HG03159 (cell line): Measurements from ENCODE around the gene IFT122.
"Not testable (repeated sequence)": the region's sequence is repeated elsewhere in the genome, so short reads cannot be mapped to it uniquely, and the experiment has no call there.

Source experiments
- ATAC-seq: cut with Tn5 transposase; IDR thresholded peaks from one replicate; pipeline ENCODE4 v1.9.1; 2021; ENCODE audit warnings: mild to moderate bottlenecking, moderate library complexity; ENCODE audit not compliant: unreplicated experiment

IFT122 gene

DNA sequence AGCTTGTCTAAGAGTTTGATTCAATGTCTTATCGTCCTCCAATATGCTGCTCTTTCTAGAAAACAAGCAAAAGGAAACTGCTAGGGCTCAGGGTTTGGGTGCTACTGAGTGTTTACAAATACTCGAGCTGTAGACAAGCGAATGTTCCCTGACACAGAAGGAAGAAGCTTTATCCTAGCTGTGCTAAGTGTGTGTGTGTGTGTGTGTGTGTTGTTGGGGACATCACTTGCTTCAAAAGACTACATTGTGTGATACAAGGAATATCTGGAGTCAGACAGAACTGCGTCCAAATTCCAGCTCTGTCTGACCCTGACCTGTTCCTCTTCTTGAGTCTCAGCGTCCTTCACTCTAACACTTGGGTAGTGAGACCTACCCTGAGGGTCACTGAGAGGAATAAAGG, 54.5 kb downstream of the IFT122 start:
- ATAC-seq = not testable (repeated sequence)

DNA sequence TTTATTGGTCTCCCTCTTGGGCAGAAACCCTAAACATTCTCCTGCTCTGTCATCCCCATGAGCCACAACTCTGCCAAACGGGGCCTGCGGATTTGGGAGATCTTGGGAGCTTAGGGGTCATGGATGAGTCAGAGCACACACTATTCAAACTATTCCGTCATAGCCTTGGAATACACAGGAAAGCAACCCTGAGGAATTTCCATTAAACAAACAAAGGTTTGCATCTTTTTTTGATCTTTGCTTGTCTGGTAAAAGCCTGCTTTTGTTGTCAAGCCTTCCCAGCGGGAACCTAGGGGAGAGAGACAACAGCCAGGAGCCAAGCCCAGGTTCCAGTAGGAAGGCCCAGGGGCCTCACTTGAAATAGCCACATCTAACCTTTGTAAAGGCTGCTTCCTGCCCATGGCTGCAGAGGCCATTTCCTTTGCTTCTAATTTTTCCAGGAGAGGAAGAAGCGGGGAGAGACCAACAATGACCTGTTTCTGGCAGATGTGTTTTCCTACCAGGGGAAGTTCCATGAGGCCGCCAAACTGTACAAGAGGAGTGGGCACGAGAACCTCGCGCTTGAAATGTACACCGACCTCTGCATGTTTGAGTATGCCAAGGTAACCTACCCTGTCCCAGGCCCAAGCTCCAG, 55.1 kb downstream of the IFT122 start:
- ATAC-seq = not testable (repeated sequence)

DNA sequence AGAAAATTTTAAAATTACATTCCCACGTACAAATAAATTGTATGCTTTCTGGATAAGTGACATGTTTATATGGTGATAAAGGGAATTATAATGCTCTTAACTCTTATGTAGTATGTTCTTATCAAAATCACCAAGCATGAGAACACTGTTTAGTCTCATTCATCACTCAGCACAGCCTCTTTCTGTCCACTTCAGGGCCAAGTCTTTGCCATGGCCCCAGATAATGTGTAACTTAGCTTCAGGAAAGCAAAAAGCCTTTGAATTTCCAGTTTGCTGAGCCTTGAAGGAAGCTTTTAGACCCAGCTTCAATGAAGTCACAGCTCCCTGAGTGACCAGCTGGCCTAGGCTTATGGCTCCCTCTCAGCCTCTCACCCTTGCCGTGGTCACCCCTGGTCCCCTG, 57.9 kb downstream of the IFT122 start:
- not testable (repeated sequence) for ATAC-seq

DNA sequence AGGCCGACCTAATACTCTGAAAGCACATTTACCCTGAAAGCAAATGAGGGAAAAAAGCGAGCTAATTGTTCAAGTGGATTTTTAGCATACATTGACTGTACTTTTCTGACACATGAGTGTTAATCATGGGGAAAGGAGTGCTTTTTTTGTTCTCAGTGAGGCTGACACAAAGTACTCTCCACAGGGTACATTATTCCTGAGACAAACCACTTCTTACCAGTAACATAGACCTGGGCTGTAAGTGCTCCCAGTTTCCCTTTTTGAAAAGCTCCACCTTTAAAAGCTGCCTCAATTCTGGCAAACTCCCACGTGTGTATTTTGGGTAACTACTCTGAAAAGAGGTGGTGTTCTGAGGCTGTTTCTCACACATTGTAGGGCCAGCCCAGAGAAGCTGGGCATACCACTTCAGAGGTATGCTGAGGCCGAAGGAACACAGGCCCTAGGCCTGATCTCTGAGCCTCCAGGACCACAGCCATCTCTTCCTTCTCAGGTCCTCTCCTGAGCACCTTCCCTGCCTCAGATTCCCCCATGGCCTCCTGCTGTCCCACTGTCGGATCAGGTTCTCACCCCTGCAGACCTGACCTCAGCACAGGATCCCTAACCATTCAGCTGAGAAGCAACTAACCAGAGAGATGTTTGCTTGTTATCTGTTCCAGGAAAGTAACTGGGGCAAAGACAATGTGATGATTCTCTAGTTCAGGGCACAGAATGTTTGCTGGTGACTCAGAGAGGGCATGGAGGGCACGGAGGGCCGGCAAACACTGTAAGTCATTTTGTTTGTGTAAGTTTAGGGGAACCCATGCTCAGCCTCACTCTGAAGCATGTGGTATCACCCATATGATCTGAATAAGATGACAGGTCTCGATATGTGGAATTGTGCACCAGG, 58.8 kb downstream of the IFT122 start:
- ATAC-seq = not testable (repeated sequence)

DNA sequence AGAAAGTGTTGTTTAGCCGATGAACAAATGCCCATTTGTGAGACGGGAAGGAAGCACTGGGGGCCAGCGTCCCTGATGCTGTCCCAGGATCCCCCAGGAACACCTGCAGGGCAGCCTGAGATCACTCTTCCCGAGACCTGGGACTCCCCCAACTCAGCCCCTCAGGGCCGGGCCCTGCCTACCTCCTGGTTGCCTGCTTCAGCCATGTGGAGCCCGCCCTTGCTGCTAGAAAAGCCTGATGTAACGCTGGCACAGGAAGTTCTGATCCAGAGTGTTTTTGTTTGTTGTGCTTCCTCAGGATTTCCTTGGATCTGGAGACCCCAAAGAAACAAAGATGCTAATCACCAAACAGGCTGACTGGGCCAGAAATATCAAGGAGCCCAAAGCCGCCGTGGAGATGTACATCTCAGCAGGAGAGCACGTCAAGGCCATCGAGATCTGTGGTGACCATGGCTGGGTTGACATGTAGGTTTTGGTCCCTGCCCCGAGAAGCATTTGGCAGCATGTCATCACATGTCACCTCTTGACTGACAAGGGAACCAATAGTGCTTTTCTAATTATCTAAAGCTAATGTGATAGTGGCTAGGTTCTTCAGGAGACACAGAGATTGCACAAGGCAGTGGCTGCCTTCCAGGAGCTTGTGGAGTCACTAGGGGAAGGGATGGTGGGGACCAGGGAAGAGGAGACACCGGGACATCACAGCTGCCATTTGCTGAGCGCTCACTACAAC, 59.7 kb downstream of the IFT122 start:
- not testable (repeated sequence) for ATAC-seq

DNA sequence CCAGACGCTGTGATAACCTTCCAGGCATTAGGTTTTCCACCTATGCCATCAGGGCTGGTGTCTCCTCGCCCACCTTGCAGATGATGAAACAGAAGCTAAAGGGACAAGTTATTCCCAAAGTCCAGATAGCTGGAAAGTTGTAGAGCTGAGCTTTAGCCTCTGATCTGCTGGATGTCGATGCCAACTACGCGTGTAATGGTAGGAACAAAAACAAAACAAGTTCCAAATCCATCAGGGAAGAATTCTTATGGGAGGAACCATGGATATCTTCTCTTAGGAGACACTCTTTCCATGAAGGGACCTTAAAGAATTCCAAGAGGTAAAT, 60.3 kb downstream of the IFT122 start:
- ATAC-seq = no peak

DNA sequence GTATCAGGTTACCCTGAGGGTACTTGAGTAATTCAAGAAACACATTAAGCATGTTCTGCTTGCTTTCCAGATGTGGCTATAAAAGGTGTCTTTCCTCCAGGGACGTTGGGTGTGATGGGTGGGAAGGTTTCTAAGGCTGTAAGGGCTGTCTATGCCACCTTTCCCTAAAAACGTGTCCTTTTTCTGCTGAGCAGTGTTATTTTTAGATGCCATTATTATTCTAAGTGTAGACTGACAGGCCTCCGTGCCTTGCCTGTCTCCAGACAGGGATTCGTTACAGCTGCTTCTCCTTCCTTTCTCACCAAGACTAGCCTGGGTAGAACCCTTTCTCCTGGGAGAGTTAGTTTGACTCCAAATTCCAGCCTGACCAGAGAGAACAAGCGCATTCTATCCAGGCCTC, 61.6 kb downstream of the IFT122 start:
- ATAC-seq = no peak

DNA sequence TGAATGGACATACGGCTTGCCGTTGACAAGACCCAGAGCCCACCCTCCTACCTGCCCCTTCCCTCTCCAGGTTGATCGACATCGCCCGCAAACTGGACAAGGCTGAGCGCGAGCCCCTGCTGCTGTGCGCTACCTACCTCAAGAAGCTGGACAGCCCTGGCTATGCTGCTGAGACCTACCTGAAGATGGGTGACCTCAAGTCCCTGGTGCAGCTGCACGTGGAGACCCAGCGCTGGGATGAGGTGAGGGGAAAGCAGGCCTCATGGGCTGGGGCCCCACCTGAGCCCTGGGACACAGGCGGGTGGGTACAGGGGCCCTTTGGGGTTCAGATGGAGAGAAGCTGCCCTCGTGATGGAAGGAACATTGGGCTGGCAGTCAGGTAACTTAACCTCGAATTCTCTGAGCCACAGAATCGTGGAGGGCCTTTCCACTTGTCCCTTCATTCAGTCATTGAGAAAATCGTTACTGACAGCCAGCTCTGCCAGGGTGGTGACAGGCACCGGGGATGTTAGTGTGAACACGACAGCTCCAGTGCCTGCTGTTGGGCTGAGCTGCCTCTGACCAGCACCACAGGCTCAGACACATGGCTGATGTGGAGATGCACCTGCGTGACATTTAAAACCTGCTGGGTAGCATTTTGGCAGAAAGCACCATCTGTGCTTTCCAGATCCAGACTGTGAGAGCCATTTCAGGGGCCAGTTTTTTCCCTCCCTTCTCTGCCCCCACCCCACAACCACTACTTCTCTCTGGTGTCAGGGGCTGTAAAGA, 62.8 kb downstream of the IFT122 start:
- no peak for ATAC-seq

DNA sequence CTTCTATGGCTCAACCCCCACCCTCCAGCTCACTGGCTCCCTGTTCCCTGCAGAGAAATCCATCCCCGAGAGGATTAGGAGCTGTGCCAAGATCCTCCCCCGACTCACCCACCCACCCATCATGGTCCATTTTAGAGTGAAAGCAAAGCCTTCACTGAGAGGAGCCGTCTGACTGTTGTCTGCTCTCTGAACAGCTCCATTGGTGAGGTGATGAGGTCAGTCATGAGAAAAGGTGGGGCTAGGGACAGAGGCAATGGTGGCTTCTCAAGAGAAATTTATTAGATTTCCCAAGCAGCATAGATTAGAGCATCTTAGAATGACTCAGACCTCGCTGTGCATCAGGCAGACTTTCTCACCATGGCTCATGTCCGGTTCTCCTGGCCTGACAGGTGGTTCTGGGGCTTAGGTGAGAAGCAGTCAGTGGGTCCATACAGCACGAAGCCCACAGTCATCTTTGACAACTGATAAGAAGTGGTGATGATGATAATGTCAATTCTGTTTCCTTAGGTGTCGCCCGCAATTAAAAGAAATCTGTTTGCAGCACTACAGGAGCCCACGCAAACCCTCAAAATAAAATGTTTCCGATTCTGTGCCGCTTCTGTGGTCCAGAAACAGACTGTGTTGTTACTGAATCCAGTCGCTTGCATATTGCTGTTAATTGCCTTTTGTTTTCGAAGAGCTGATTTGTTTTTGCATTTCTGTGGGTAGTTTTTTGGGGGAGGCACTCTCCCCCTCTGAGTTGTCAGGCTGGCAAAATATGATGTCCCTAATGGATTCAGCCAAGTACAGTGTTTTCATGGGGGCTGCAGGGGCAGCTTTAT, 63.7 kb downstream of the IFT122 start:
- ATAC-seq = no peak

DNA sequence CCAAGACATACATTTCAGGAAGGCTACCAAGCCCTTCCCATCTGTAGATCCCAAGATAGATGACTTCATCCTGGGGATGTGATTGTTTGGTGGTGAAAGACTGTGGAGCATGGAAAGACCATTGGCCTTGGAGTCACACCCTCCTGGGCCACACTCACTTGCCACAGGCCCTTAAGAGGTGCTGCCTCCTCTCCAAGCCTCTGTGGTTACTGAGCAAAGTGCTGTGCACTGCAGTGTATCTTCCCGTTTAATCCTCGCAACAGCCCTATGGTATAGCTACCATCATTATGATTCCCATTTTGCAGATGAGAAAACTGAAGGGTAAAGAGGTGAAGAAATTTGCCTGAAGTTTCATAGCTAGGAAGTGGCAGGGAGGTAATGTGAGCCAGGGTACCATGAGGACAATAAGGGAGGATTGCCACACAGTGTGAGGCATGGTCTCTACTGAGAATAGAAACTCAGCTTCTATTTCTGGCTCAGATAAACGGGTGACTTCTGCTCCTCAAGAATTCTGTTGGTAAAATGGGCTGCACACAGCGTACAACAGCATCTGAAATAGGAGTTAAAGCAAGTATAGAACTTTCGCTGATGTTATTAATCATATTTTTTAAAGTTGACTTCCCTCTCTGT, 64.6 kb downstream of the IFT122 start:
- ATAC-seq = no peak

DNA sequence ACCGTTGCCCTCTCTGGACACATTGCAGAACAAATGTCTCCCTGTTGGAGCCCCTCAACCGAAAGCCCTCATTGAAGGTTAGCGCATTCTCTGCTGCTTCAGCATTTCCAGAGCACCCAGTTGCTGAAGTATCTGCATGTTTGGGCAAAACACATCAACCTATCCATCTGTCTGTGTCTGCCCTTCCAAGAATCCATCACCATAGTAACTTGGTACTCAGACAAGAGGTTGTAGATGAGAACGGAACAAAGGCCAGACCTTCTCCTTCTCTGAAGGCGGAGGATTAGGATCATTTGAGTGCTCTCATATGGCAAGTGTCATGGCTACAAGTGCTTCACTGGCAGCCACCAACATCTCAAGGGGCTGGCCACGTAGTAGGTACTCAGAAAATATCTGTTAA, 65.3 kb downstream of the IFT122 start:
- no peak for ATAC-seq

DNA sequence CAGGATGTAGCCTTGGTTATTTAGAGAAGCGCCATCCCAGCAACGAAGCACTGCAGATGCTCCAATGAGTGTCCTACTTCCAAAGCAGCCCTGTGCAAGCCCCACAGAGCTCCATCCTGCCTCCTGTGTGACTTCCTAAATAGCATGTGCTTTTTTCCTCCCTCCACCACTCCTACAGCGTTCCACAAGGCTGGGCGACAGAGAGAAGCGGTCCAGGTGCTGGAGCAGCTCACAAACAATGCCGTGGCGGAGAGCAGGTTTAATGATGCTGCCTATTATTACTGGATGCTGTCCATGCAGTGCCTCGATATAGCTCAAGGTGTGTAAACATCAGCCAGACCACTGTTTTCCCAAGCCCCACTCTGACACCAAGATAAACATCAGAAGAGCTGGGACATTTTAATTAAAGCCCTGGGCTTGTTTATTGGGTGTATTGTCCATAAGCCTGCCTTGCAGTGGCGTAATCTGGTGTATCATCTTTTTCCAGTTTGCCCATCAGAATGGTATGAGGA, 66.3 kb downstream of the IFT122 start:
- ATAC-seq = no peak

DNA sequence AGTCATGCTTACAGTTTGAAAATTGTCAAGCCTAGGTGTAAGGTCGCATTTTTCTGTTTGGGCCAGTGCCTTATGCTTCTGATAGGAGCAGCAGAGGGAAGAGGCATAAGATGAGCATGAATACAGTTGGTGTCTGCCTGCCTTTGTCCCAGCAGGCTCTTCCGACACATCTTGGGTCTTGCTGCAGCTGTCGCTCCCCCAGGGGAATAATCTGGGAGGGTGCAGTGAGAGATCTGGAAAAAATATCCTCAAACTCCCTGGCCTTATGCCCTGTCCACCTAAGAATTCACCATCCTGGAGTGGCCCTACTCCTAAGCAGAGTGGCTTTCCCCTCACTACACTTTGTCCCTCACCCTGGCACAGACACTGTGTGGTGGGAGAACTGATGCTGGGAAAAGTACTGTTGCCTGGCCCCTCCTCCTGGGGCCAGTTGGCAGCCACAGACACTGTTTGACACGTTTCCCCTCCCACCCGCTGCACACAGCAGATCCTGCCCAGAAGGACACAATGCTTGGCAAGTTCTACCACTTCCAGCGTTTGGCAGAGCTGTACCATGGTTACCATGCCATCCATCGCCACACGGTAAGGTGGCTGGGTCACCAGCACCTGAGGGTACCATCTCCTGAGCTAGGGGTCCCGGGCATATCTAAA, 67.3 kb downstream of the IFT122 start:
- no peak for ATAC-seq

DNA sequence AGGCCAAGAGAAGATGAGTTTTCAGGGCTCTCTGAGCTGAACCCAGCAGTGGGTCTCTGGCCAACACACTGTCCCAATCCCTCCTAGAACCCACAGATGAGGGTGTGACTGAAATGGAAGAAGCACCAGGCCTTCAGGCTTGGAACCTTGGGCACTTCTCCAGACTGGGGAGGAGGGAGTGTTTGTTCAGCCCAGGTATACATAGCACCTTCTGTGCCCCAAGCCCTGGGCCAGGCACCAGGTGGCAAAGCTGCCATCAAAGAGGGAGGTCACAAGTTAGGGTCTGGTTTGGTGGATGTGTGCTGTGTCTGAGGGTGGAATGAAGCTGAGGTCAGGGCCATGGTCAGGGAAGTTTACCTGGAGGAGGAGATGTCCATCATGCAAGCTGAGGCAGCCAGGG, 72.6 kb downstream of the IFT122 start:
- ATAC-seq = no peak

DNA sequence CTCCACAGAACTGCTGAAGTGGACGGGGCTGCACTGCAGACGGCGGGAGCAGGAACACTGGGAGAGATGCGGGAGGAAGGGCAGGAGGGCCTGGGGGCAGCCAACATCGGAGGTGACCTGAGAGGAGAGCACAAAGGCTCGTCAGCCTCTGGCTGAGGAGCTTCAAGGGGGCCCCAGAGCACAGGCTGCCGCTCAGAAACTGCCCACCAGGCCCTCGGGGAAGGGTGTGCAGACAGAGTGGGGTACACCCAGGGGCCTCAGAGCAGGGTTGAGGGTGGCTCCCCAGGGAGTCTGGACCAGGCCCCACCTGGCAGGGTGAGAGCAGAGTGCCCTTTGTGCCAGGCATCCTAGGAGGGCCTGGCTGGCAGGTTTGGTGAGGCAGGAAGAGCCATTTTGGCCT, 73.7 kb downstream of the IFT122 start:
- no peak for ATAC-seq

DNA sequence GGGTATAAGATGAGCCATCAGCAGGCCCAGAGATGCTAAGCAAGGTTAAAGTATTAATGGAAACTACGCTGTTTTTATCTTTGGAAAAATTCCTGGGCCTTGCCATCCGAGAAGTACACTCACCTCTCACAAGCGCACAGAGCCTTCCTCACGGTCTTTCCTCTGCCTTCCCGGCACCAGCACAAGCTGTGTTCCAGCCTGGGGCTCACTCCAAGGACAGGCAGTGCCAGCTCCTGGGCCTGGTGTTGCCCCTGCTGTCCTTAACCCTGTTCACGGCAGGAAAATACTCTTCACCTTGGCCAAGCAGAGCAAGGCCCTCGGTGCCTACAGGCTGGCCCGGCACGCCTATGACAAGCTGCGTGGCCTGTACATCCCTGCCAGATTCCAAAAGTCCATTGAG, 74.1 kb downstream of the IFT122 start:
- no peak for ATAC-seq

DNA sequence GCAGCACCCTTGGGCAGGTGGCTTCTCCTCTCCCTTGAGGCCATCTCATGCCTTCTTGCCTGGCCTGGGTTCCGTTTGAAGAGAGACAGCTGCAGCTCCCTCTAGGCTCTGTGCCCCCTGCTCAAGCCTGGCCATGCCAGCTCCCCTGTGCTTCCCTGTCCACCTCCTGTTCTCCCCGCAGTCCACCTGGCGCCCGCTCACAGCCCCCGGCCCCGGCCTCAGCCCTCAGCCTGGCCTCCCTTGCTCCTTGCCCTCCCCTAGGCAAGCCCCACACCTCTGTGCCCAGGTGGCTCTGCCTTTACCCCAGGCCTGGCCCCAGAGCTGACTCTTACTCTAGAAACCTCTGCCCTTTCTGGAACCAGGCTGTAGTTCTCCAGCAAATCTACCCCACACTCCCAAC, 74.5 kb downstream of the IFT122 start:
- ATAC-seq = no peak

DNA sequence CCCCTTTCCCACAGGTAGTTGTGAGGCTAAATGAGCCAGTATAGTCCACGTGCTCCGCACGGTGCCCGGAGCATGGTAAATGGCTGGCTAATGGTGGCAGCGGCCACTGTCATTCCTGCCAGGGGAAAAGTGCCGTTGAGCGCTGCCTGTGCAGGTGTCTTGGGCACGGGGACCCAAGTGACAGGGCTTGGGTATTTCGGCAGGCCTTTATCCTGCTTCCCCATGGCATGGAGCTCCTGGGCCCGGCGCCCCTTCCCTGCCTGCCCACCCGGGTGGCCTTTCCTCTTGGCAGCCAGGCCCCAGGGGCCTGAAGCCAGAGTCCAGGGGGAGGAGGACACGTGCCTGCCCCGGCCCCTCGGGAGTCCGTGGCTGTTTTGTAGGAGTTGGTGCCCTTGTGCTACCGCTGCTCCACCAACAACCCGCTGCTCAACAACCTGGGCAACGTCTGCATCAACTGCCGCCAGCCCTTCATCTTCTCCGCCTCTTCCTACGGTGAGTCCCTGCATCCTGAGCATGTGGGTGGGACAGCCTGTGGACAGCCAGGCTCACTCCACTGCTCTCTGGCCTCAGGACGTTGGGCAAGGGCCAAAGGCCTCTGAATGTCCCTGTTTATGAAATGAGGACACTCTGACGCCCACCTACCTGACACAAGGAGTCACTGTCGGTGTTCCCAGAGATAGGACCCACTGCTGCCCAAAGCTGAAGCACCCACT, 75.2 kb downstream of the IFT122 start:
- not testable (repeated sequence) for ATAC-seq
